WTC11 (cell line): Measurements from ENCODE around the gene TUBGCP6. TPM values are rescaled to one million over a fixed set of nuclear protein-coding genes. Genes with fewer than 3 reads are reported as not detected.
A peak's percentile ranks its signal among the peaks of the same experiment; 100 is the strongest.

Source experiments
- ATAC-seq: fragments of 200-7000 bp; cut with Tn5 transposase; 2 replicates; pipeline ENCODE4 v1.10.0; 2021; ENCODE audit warnings: mild to moderate bottlenecking, moderate library complexity
- CTCF ChIA-PET: fragments of 300-600 bp; sonication (Branson Sonifier 250); formaldehyde crosslinking; loops from one replicate; lab custom pipeline; 2021; ENCODE audit warnings: antibody characterized with exemption; lab: Charles Lee
- POLR2A ChIA-PET: fragments of 350-600 bp; sonication (Branson Sonifier 250); formaldehyde crosslinking; loops from one replicate; lab custom pipeline; 2021; ENCODE audit warnings: antibody characterized with exemption; lab: Charles Lee
- DNase-seq: peaks from one replicate; pipeline ENCODE4 v3.0.0; 2021; ENCODE audit warnings: low spot score
- H3K27ac Mint-ChIP-seq: 2 replicates; pipeline ENCODE4 v1.8.0; 2021; ENCODE audit warnings: mixed read lengths
- H3K27me3 Mint-ChIP-seq: 2 replicates; pipeline ENCODE4 v1.8.0; 2021; ENCODE audit warnings: low read depth, mild to moderate bottlenecking, moderate library complexity, mixed read lengths
- H3K36me3 Mint-ChIP-seq: 2 replicates; pipeline ENCODE4 v1.8.0; 2021; ENCODE audit warnings: mixed read lengths
- H3K4me1 Mint-ChIP-seq: 2 replicates; pipeline ENCODE4 v1.8.0; 2022; ENCODE audit warnings: mixed read lengths
- H3K4me3 Mint-ChIP-seq: 2 replicates; pipeline ENCODE4 v1.8.0; 2021; ENCODE audit warnings: mild to moderate bottlenecking, moderate library complexity, mixed read lengths
- H3K9me3 Mint-ChIP-seq: 2 replicates; pipeline ENCODE4 v1.8.0; 2021; ENCODE audit warnings: mixed read lengths
- FOXP1 ChIP-seq: sonication (generic); formaldehyde crosslinking; IDR thresholded peaks from 2 replicates; pipeline ENCODE4 v1.8.0; 2022; ENCODE audit warnings: missing genetic modification reagents, mild to moderate bottlenecking, moderate library complexity, borderline replicate concordance
- GRHL2 ChIP-seq: fragments of 250-450 bp; sonication (Bioruptor Pico); IDR thresholded peaks from 2 replicates; pipeline ENCODE4 v1.8.0; 2022; ENCODE audit warnings: mild to moderate bottlenecking, moderate library complexity; ENCODE audit not compliant: insufficient replicate concordance, severe bottlenecking
- JUN ChIP-seq: sonication (generic); formaldehyde crosslinking; IDR thresholded peaks from 2 replicates; pipeline ENCODE4 v1.8.0; 2023; ENCODE audit warnings: mild to moderate bottlenecking, missing genetic modification reagents
- NR3C1 ChIP-seq: sonication (generic); formaldehyde crosslinking; conservative IDR thresholded peaks from 2 replicates; pipeline ENCODE4 v1.8.1; 2023; ENCODE audit warnings: low read depth, mild to moderate bottlenecking, missing genetic modification reagents
- USF2 ChIP-seq: sonication (generic); formaldehyde crosslinking; IDR thresholded peaks from 2 replicates; pipeline ENCODE4 v1.8.1; 2023; ENCODE audit warnings: mild to moderate bottlenecking, missing genetic modification reagents, moderate library complexity
- total RNA-seq: library from RNA; stranded (reverse); gene quantifications from 3 replicates; pipeline ENCODE4 v1.2.3, GENCODE V29; 2021
- TF ChIP-seq, protein P1 (sequence below): fragments of 250-450 bp; sonication (Bioruptor Pico); IDR thresholded peaks from 2 replicates; pipeline ENCODE4 v1.9.0; 2021; ENCODE audit warnings: moderate library complexity, mild to moderate bottlenecking, inconsistent platforms, borderline replicate concordance
- TF ChIP-seq, protein P2 (sequence below): sonication (generic); formaldehyde crosslinking; IDR thresholded peaks from 2 replicates; pipeline ENCODE4 v1.8.1; 2022; ENCODE audit warnings: missing genetic modification reagents, borderline replicate concordance
- TF ChIP-seq, protein P3 (sequence below): sonication (generic); formaldehyde crosslinking; IDR thresholded peaks from 2 replicates; pipeline ENCODE4 v1.8.0; 2022; ENCODE audit warnings: mild to moderate bottlenecking, missing genetic modification reagents
- TF ChIP-seq, protein P4 (sequence below): sonication (generic); formaldehyde crosslinking; IDR thresholded peaks from 2 replicates; pipeline ENCODE4 v1.8.1; 2022; ENCODE audit warnings: mild to moderate bottlenecking, moderate library complexity, missing genetic modification reagents
- TF ChIP-seq, protein P5 (sequence below): sonication (generic); formaldehyde crosslinking; IDR thresholded peaks from 2 replicates; pipeline ENCODE4 v1.8.1; 2022; ENCODE audit warnings: low read depth, missing genetic modification reagents, borderline replicate concordance

TUBGCP6 gene
- total RNA-seq, 1 experiment from 2014 or later: 45.4 TPM

DNA sequence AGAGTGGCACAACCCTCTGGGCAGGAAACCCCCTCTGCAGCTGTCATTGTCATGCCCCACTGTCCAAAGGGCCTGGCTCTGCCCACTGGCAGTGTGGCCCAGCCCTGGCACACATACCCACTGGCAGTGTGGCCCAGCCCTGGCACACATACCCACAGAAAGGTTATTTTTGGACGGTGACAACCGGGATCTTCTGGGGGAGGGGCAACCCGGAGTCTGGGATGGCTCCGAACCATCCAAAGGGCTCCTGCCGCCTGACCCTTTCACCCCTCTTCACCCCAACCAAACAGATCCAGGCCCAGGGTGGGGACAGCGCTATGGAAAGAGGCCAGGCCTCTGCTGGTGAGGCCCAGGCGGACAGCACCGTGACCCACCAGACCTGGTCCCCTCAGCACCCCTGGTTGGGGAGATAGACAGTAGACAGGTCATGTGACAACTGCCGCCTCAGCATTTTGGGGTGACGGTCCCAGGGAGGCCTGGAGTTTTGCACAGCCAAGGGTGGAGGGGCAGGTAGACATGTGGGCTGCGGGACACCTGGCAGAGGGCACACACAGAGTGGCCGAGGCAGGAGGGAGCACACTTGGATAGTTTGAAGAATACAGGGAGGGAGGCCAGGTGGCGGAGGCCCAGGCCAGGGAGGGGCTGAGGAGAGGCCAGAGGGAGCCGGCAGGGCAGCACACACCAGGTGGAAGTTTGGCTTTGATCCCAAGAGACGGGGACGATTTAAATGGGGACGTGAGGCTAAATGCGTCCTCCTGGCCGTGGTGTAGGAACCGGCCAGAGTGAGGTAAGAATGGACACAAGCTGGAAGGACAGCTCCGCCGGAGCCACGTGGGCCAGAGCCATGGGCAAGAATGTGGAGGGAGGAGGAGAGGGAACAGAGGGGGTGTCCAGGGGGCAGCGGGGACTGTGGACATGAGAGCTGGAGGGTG lies 13.8 kb upstream of the TUBGCP6 start:
- DNase-seq (no peak), ATAC-seq (no peak)
- H3K9me3 Mint-ChIP-seq: no peaks in the 10 kb centered on the region
- ChIA-PET CTCF (interaction anchor here (0.6 to 1.0 kb wide), 2 partner anchors 9 to 66 kb away, joined by 3 read pairs; no protein-coding TSS in a partner anchor), POLR2A (no interaction called here)
- TF ChIP-seq JUN (CRISPR knock-in tag) (no peak), USF2 (0 out of 2 replicates have a peak, but pooled peaks have one; percentile 13)
- H3K27ac Mint-ChIP-seq: no peak overlapping the region
- peaks cover 9% of the 10 kb centered on the region for H3K27me3 Mint-ChIP-seq
- no peak overlapping the region for H3K4me3 Mint-ChIP-seq
- H3K4me1 Mint-ChIP-seq: peaks cover 8% of the 10 kb centered on the region
- H3K36me3 Mint-ChIP-seq: no peaks in the 10 kb centered on the region

GRCh38 chr22:50257451-50258360 lies 12.9 kb upstream of the TUBGCP6 start:
- DNase-seq: no peak
- peaks cover 8% of the 10 kb centered on the region for H3K4me1 Mint-ChIP-seq
- CTCF ChIA-PET: no interaction called here
- no peak overlapping the region for H3K27ac Mint-ChIP-seq
- H3K36me3 Mint-ChIP-seq: no peaks in the 10 kb centered on the region
- TF ChIP-seq, protein P1, sequence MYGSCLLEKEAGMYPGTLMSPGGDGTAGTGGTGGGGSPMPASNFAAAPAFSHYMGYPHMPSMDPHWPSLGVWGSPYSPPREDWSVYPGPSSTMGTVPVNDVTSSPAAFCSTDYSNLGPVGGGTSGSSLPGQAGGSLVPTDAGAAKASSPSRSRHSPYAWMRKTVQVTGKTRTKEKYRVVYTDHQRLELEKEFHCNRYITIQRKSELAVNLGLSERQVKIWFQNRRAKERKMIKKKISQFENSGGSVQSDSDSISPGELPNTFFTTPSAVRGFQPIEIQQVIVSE: no peak
- TF ChIP-seq, protein P2, sequence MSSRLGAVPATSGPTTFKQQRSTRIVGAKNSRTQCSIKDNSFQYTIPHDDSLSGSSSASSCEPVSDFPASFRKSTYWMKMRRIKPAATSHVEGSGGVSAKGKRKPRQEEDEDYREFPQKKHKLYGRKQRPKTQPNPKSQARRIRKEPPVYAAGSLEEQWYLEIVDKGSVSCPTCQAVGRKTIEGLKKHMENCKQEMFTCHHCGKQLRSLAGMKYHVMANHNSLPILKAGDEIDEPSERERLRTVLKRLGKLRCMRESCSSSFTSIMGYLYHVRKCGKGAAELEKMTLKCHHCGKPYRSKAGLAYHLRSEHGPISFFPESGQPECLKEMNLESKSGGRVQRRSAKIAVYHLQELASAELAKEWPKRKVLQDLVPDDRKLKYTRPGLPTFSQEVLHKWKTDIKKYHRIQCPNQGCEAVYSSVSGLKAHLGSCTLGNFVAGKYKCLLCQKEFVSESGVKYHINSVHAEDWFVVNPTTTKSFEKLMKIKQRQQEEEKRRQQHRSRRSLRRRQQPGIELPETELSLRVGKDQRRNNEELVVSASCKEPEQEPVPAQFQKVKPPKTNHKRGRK (CRISPR knock-in tag): no peak
- TF ChIP-seq, protein P3, sequence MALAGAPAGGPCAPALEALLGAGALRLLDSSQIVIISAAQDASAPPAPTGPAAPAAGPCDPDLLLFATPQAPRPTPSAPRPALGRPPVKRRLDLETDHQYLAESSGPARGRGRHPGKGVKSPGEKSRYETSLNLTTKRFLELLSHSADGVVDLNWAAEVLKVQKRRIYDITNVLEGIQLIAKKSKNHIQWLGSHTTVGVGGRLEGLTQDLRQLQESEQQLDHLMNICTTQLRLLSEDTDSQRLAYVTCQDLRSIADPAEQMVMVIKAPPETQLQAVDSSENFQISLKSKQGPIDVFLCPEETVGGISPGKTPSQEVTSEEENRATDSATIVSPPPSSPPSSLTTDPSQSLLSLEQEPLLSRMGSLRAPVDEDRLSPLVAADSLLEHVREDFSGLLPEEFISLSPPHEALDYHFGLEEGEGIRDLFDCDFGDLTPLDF (CRISPR knock-in tag): no peak
- no peak for TF ChIP-seq GRHL2 (CRISPR knock-in tag)
- TF ChIP-seq, protein P4, sequence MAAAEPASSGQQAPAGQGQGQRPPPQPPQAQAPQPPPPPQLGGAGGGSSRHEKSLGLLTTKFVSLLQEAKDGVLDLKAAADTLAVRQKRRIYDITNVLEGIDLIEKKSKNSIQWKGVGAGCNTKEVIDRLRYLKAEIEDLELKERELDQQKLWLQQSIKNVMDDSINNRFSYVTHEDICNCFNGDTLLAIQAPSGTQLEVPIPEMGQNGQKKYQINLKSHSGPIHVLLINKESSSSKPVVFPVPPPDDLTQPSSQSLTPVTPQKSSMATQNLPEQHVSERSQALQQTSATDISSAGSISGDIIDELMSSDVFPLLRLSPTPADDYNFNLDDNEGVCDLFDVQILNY (CRISPR knock-in tag): no peak
- no peak for TF ChIP-seq NR3C1
- no peak for TF ChIP-seq FOXP1
- TF ChIP-seq, all 79 proteins: peak for 0
- no peak overlapping the region for H3K4me3 Mint-ChIP-seq
- no peaks in the 10 kb centered on the region for H3K9me3 Mint-ChIP-seq
- no peak for ATAC-seq
- H3K27me3 Mint-ChIP-seq: peaks cover 9% of the 10 kb centered on the region
- POLR2A ChIA-PET: no interaction called here

DNA sequence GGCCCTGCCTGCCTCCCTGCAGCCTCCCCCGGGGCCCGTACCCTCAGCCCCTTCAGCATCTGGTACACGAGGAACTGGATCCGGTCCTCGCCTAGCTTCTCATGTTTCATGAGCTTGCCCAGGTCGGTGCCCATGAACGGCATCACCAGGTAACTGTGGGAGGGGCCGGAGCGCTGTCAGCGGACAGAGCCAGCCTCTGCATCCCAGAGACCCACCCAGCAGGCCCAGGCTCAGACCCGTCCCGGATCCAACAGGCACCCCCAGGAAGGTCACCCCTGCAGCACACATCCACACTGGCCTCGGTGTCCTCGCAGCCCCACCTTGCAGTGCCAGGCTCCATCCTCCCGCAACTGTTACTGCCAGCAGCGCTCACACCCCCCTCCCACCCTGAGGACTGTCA lies 12.2 kb upstream of the TUBGCP6 start:
- DNase-seq (no peak), ATAC-seq (no peak)
- TF ChIP-seq, protein P5, sequence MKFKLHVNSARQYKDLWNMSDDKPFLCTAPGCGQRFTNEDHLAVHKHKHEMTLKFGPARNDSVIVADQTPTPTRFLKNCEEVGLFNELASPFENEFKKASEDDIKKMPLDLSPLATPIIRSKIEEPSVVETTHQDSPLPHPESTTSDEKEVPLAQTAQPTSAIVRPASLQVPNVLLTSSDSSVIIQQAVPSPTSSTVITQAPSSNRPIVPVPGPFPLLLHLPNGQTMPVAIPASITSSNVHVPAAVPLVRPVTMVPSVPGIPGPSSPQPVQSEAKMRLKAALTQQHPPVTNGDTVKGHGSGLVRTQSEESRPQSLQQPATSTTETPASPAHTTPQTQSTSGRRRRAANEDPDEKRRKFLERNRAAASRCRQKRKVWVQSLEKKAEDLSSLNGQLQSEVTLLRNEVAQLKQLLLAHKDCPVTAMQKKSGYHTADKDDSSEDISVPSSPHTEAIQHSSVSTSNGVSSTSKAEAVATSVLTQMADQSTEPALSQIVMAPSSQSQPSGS (CRISPR knock-in tag): no peak
- TF ChIP-seq GRHL2 (CRISPR knock-in tag): no peak
- H3K27me3 Mint-ChIP-seq: peaks cover 4% of the 10 kb centered on the region
- ChIA-PET POLR2A (no interaction called here), CTCF (interaction anchor here (1.6 kb wide), 1 partner anchor 85 kb away, joined by 4 read pairs; no protein-coding TSS in a partner anchor)
- H3K27ac Mint-ChIP-seq: no peak overlapping the region
- H3K9me3 Mint-ChIP-seq: no peaks in the 10 kb centered on the region
- H3K36me3 Mint-ChIP-seq: no peaks in the 10 kb centered on the region
- peaks cover 1% of the 10 kb centered on the region for H3K4me1 Mint-ChIP-seq
- H3K4me3 Mint-ChIP-seq: no peak overlapping the region
